Activated CD4-positive, alpha-beta T cell treated with anti-CD3 and anti-CD28 coated beads, Interleukin-2, Interleukin-6, amounts not matched to agents 100 ng/mL and 50 ng/mL, durations not matched to agents 16 hours and 8 hours (primary cell): Measurements from ENCODE around the gene RARS1.

Experiments used
- DNase-seq: peaks from one replicate; pipeline ENCODE4 v3.0.0-alpha.2; 2020

RARS1 gene

DNA sequence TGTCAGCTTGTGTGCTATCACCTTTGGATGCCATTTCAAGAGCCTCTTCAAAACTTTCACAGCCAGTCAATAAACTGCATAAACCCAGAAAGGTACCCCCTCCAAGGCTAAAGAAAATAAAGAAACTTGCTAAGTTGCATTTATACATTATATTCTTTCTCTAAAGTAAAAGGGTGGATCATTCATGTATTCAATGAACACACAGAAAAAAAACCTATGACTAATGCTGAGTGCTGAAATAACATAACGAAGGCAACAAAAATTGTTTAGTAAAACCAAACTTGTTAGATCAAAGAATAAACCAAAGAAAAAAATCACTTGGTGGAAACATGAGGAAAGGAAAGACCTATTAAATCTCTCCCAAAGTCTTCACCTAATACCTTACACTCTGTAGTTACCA lies 77.7 kb downstream of the RARS1 start:
- DNase-seq: no peak

DNA sequence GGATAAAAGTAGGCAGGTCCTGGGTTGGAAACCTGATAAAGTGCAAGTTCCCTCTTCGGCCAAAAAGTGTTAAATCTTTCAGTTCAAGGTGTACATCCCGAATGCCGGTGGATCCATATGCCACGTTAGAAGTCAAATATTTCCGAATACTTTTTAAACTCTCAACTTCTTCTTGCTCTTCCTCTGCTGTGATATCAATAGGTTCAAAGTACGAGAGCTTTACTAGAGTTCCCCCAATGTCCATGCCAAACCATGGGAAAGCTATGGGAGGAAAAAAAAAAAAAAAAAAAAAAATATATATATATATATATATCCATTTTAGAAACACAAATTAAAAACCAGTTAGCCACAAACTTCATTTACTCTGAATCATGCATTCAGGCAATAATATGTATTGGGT lies 82.5 kb downstream of the RARS1 start:
- DNase-seq: no peak
